GM18502 (cell line): ENCODE measurements around the gene FMNL3.

Source experiments
- ATAC-seq: cut with Tn5 transposase; IDR thresholded peaks from one replicate; pipeline ENCODE4 v1.9.1; 2021; ENCODE audit warnings: mild to moderate bottlenecking; ENCODE audit not compliant: unreplicated experiment, poor library complexity

The FMNL3 gene

DNA sequence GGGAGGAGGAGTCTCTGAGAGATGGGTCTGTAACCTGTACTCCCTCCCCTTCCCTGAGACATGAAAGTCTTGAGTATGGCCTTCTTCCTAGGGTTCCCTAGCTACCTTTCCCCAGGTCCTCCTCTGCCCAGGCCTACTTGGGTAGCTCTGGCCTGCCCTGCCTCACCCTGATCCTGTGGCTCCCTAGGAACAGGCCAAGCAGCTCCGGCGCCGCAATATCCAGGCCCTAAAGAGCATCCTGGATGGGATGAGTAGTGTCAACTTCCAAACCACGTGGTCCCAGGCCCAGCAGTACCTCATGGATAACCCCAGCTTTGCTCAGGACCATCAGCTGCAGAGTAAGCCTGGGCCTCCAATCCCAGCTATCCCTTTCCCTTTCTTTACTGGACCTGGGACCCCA, 71.5 kb downstream of the FMNL3 start:
- ATAC-seq: no peak

DNA sequence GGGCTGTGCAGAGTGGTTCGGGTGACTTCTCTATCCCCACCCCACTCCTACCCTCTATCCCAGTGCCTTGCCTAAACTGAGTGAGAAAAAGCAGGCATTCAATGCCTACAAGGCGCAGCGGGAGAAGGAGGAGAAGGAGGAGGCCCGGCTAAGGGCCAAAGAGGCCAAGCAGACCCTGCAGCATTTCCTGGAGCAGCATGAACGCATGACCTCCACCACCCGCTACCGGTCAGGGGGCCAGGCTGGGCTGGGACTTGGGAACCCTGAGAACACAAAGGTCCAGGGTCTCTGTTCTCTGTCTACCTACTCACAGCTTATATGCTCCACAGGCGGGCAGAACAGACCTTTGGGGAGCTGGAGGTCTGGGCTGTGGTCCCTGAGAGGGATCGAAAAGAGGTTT, 72.2 kb downstream of the FMNL3 start:
- no peak for ATAC-seq

DNA sequence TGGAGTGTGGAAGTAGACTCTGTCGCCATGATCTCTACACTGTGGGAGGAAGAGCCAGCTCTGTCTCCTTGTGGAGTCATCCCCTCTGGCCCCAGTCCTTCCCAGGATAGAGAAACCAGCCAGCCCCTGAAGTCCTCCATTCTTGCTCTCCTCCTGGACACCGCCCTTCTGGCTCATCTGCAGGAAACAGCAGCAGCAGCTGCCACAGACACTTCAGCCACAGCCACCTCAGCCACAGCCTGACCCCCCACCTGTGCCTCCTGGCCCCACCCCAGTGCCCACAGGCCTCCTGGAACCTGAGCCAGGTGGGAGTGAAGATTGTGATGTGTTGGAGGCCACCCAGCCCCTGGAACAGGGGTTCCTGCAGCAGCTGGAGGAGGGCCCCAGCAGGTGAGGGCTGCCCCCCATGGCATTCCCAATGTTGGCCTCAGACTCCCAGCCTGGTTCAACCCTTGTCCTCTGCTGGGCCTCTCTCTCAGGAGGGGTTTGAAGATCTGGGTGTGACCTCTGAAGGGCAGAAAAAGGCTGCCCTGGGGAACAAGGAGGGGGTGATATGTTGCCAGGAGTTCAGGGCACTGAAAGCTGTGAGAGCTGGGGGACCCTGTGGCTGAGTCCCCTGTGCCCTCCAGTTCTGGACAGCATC, 73.4 kb downstream of the FMNL3 start:
- no peak for ATAC-seq

DNA sequence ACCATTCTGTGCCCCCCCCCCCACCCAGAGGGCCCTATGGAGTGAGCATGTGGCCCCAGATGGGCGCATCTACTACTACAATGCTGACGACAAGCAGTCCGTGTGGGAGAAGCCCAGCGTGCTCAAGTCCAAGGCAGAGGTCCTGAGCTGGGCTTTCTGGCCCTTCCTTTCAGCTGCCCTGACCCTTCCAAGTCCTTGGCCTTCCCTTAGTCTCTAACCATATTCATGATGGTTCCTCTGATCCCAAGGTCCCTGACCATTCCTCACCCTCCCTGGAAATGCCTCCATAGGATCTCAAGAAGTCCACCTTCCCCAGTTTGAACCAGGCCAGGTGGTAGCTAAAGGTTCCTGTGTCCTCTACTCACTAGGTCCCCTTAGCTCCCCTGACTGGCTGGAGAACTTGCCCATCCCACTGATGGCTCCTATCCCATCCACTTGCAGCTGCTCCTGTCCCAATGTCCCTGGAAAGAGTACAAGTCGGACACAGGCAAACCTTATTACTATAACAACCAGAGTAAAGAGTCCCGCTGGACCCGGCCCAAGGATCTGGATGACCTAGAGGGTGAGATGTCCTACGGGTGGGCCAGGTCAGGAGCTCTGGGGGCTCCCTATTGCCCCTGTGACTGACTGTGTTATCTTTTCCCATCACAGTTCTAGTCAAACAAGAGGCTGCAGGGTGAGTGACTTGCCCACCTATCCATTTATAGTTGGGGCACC, 74.1 kb downstream of the FMNL3 start:
- no peak for ATAC-seq

DNA sequence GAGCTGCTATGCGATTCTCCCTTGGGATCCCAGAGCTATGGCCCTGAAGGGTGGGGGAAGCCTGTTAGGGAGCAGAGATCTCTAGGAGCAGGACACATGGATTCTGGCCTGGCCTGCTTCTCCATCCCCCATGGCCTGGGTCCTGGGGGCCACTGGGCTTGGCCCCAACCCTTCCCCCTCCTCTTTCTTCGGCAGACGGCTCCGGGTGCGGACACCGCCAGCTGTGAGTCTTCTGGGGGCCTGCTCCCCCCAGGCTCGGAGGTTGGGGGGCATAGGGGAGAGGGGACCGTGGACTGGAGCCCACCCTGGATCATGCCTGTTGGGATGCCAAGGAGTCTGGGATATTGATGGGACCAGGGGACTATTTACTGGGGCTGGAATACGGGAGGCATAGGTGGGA, 74.8 kb downstream of the FMNL3 start:
- no peak for ATAC-seq

DNA sequence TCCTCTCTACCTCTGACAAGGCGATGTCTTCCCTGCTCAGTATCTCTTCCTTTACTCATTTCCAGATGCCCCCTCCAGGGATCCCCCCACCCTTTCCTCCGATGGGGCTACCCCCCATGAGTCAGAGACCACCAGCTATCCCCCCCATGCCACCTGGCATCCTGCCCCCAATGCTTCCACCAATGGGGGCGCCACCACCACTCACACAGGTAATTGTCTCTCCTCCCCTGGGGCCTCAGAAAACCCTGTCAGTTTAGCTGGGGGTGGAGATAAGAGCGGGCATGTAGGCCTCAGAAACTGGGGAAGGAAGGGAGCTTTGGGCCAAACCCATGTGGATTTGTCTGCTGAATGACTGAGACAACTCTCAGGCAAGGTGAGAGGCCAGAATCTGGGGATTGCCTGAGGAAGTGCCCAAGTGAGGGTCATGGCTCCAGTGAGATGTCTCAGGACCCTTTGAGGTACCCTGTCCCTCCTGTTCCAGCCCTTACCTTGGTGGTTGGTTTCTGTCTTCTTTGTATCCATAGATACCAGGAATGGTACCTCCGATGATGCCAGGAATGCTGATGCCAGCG, 75.8 kb downstream of the FMNL3 start:
- no peak for ATAC-seq

DNA sequence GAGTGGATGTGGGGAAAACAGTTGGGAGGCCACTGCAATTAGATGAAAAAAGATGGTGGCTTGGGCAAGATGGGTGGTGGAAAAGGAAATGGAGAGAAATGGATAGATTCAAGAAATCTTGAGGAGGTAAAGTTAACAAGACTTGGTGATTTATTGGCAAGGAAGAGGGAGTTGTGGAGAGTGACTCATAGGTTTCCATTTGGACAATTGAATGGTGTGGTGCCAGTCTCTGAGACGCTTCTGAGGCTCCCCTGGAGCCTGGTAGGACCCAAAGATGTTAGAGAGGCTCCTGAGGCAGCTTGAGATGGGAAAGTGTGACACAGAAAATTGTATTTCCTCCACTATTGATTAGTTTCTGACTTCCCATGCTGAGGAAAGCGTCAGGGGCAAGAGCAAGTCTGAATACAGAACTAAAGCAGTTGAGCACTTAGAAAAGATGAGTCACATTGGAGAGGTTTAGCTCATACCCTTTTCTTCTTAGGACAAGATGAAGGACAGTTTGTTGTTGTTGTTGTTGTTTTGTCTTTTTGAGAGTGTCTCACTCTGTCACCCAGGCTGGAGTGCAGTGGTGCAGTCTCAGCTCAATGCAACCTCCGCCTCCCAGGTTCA, 79.3 kb downstream of the FMNL3 start:
- ATAC-seq: no peak

DNA sequence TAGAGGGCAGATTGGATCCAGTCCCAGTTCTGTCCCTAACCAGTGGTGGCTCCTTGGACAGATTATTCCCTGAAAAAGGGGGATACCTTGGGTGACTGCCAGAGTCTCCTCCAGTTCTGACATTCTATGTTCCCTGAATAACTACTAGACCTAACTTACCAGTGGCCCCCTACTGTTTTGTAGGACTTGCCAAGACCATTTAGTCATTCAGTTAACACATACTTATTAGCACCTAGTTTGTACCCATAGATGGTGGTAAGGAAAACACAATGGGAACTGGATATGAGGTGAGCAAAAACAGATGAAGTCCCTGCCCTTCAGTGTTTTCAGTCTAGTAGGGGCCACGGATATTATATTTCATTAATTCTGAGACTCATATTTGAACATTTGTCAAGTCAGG, 80.4 kb downstream of the FMNL3 start:
- ATAC-seq: no peak

DNA sequence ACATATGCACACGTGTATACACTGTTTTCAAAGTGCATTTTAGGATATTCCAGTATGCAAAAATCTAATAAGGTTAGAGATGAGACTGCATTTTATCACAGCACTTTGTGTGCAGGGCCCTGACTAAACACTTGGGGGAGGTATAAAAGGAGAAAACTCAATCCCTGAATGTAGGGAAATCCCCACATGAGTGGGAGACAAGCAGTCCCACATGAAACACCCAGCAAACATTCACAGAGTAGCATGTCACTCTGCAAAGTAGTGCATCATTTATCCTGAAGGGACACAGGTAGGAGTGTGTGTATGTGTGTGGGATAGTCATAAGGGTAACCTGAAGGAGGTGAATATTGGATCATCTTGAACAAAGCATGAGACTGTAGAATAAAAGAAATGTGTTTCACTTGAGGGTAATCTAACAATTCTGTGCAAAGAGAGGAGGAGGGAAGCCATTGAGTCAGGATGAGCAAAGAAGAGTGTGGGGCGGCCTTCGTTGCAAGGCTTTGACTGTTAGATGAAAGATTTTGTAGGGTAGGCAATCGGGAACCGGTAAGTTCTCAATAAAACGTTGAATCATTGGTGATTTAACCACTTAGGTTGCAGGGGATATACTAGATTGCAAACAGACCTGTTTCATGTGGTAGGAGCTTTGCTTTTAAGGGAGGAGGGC, 80.9 kb downstream of the FMNL3 start:
- no peak for ATAC-seq

DNA sequence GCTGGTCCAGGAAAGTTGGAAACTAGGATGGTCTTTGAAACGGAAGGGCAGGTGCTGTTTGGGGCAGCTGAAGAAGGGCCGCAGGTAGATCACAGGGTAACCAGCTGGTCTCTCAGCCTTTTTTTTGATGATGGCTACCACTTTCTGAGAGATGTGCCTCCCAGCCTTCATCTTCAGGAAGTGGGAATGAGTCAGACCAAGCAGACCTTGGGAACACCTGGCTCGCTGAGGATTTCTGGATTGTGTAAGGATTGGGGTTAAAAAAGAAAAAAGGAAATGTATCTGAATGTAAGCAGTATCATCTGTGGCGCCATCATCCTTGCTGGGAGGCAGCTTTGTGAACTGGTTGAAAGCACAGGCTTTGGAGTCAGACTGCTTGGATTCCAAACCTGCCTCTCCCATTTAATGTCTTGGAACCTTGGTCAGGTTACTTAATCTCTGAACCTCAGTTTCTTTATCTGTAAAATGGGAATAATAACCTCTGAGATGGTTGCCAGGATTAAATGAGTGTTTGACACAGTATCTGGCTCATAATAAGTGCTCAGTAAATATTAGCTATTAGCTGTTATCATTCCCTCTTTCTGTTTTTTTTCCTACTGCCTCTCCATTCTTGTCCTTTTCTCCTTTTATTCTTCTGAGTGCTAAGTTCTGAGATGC, 82.2 kb downstream of the FMNL3 start:
- no peak for ATAC-seq

DNA sequence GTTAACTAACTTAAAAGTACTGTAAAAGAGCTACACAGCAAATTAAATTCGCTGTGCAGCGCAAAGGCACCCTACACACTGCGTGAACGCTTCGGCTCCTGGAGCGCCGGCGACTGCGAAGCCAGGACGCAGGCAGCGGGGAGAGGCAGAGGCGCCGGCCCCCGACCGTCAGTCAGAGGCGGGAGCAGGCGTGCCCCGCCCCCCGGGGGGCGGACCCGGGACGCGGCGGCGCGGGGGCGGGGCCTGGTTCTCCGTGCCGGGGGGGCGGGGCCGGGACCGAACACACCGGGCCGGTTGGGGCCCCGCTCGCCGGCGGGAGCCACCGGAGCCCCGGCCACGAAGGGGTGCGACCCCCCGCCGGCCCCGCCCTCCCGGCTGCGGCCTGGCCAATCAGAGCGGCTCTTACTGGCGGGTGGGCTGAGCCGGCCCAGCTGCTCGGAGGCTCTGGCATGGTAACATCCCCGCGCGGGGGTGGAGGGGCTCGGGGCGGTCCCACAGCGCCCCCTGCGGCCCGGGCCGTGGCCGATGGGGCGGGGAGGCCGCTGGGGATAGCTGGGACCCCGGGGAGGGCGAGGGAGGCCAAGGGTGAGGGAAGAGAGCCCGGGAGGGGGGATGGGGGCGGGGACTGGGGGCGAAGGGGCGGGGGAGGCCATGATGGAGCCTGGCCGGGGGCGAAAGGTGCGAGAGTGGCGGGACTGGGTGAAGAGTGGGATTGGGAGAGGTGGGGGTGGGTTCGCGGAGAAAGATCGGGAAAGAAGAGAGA, 83.9 kb downstream of the FMNL3 start, which contains the start of gene PRPF40B:
Gene PRPF40B (plus strand): TSS at position 420 of the 763 bp plus-strand sequence. CDS start 30 bp downstream, at position 450.
- peak; percentile 74 for ATAC-seq

DNA sequence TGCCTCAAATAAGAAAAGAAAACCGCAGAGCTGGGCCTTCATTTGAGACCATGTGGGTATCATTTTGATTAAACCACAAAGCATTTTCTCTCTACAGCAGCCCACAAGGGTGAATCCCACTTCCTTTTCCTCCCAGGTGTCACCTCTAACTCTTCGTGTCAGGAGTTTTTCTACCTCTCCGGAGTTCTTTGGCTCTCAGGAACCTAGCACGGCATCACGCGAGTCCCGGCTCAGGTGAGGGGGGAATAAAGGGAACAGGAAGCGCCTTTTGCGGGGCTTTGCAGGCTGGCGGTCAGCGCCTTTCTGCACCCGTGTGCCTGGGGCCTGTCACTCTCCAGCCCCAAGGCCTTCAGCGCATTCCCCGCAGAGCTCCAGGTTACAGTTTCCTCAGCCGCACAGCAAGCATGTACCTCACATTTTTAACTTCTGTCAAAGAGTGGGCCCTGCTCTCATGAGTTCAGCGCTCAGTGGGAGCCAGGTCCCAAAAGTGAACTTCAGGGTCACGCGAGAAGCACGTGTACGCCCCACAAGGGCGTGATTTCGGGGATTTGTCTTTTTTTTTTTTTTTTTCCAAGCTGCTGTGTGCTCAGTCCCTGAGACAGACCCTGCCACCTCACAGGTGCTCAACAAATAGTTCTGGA, 84.6 kb downstream of the FMNL3 start:
- ATAC-seq: peak; percentile 27

DNA sequence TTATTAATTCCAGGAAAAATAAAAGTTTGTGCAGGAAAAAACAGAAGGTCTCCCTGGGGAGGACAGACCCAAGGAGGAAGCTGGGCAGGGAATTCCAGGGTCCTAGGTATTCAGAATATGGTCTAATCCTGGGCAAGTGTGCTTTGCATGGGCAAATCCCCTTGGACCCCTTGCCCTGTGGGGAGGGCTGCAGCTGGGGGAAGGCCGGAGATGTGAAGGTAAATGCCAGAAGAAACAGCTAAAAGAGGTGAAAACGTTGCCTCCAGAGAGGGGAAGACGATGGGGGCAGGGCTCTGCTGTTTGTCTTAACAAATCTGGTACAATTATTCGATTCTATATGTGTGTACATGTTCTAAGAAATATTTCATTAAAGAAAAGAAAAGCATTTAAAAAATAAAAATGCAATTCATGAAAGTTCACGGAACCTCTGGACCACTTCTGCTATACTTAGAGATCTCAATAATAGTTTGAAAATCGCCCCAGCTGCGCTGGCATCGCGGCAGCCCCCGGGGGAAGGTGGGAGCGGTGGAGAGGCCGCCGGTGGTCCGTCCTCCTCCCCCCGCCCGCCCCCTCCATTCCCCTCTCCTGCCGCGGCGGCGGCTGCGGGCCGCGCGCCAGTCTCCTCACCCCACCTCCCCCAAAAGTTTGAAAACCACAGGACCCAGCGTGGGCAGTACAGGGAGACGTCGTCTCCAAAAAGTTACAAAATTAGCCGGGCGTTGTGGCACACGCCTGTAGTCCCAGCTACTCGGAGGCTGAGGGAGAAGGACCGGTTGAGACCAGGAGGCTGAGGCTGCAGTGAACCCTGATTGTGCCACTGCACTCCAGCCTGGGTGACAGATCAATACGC, 85.3 kb downstream of the FMNL3 start:
- ATAC-seq: no peak

DNA sequence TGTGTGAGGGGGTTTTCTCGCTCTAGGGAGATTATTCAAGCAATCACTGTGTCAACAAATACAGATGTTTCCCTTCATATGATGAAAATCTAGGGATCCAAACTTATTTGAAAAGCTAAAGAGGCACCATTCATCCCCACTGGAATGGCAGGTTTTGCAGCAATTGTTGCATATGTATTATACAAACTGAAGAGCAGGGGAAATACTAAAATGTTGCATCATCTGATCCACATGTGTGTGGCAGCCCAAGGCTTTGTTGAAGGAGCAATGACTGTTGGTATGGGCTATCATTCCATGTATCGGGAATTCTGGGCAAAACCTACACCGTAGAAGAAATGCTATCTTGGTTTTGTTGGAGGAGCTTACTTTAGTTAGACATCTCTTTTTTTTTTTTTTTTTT, 87.9 kb downstream of the FMNL3 start:
- ATAC-seq: no peak

DNA sequence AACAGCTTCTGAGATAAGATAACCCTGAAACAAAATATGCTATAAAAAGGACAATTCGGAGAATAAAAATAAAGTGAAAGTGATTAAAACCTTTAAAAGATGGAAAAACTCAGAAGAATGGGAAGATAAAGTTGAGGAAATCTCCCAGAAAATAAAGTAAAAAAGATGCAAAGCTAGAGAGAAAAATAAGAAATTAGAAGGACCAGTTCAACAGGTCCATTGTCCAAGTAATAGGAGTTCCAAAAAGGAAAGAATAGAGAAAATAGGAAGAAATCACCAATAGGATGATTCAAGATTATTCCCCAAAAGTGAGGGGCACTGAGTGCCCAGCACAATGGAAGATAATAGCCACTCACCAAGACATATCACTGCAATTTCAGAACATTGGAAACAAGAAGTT, 88.6 kb downstream of the FMNL3 start:
- no peak for ATAC-seq

DNA sequence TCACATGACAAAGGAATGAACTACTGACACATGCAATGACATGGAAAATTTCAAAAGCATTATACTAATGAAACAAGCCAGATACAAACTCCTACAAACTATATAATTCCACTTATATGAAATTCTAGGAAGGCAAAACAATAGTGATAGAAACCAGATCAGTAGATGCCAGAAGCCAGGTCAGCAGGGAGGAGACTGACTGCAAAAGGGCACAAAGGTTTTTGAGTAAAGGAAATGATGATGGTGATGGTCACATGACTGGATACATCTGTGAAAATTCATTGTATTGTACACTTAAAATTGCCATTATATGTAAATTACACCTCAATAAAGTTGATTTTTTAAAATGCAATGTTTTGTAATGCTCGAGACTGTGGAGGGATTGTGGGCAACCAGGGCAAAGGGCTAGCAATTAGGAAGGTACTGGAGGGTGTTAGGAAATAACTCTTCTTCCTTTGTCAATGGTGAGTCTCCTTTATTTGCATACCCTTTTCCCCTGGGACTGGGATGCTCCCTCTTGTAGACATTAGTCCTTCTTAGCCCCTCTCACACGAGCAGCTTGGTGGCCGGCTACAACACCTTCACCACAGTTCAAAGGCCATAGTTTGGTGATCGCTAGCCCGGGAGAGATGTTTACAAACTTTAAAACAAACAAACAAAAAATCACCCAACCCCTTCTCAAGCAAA, 90.5 kb downstream of the FMNL3 start:
- no peak for ATAC-seq

DNA sequence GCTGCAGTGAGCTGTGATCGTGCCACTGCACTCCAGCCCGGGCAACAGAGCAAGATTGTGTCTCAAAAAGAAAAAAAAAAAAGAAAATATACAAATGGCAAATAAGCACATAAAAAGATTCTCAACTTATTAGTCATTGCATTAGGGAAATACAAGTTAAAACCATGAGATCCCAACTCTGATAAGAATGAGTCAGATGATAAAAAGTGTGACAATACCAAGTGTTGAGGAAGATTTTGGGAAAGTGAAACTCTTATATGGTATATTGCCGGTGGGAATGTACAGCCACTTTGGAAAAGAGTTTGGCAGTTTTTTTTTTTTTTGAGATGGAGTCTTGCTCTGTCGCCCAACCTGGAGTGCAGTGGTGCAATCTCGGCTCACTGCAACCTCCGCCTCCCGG, 91.5 kb downstream of the FMNL3 start:
- ATAC-seq: no peak

DNA sequence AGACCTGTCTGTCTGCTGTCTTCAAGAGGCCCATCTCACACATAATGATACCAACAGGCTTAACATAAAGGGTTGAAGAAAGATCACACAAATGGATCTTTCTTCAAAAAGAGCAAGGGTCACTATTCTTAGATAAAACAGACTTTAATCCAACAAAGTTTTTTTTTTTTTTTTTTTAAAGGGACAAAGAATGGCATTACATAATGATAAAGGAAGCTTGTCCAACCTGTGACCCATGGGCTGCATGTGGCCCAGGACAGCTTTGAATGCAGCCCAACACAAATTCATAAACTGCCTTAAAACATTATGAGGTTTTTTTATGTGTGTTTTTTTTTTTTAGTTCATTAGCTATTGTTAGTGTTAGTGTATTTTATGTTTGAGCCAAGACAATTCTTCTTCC, 95.0 kb downstream of the FMNL3 start:
- no peak for ATAC-seq
